ENCODE results near the gene CACNG6.

DNA sequence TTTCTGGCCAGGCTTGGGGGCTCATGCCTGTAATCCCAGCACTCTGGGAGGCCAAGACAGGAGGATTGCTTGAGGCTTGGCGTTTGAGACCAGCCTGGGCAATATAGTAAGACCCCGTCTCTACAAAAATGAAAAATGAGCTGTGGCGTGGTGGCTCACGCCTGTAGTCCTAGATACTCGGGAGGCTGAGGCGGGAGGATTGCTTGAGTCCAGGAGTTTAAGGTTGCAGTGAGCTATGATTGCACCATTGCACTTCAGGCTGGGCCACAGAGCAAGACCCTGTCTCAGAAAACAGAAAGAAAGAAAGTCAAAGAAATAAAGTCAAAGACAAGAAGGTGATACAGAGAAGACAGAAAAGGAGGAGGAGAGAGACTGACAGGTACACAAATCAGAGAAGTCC, 2.5 kb upstream of the CACNG6 start:
- TF ChIP-seq CTCF (conservative IDR thresholded peaks at IDR 0.05; ENCODE audit: low read depth, low read length) (no peak), EZH2phosphoT487 (IDR thresholded peaks at IDR 0.05; ENCODE audit: borderline replicate concordance, low read length) (no peak), EZH2 (IDR thresholded peaks at IDR 0.05; ENCODE audit: low read length, unreplicated experiment) (no peak)
